DMS79 treated with DMSO at 0.1 percent for 48 hours (cell line): ENCODE data around the gene ERVMER34-1.

Experiments used
- DNase-seq: peaks from one replicate; lab custom pipeline; 2025; lab: John Stamatoyannopoulos, UW

Gene ERVMER34-1

GRCh38 chr4:52750819-52751486, at the start of gene ERVMER34-1:
Gene ERVMER34-1, minus strand, starts transcription at chr4:52751425. Its CDS starts 5,905 bp downstream, at chr4:52745520.
- DNase-seq = no peak

- DNase-seq = no peak
Measured at GRCh38 chr4:52799813-52800212, 48.6 kb upstream of the ERVMER34-1 start.

- DNase-seq = no peak
Measured at GRCh38 chr4:52795533-52795932, 44.3 kb upstream of the ERVMER34-1 start.

GRCh38 chr4:52791936-52792335, 40.7 kb upstream of the ERVMER34-1 start:
- DNase-seq = no peak

- DNase-seq = no peak
Measured at GRCh38 chr4:52789774-52790173, 38.5 kb upstream of the ERVMER34-1 start.

- no peak for DNase-seq
Measured at GRCh38 chr4:52788806-52789205, 37.6 kb upstream of the ERVMER34-1 start.

GRCh38 chr4:52783069-52783468, 31.8 kb upstream of the ERVMER34-1 start:
- no peak for DNase-seq

GRCh38 chr4:52780617-52781354, 29.6 kb upstream of the ERVMER34-1 start:
- no peak for DNase-seq

GRCh38 chr4:52780206-52780605, 29.0 kb upstream of the ERVMER34-1 start:
- no peak for DNase-seq

GRCh38 chr4:52760256-52760655, 9.0 kb upstream of the ERVMER34-1 start:
- no peak for DNase-seq

GRCh38 chr4:52755426-52755825, 4.2 kb upstream of the ERVMER34-1 start:
- DNase-seq = no peak

- DNase-seq = no peak
Measured at GRCh38 chr4:52752936-52753335, 1.7 kb upstream of the ERVMER34-1 start.

GRCh38 chr4:52751487-52751911, 274 bp upstream of the ERVMER34-1 start:
- DNase-seq = no peak

- no peak for DNase-seq
Measured at GRCh38 chr4:52750213-52750612, 1.0 kb downstream of the ERVMER34-1 start.

GRCh38 chr4:52748432-52748831, 2.8 kb downstream of the ERVMER34-1 start:
- DNase-seq = peak; percentile 85

- no peak for DNase-seq
Measured at GRCh38 chr4:52744588-52744987, 6.6 kb downstream of the ERVMER34-1 start.

GRCh38 chr4:52743444-52744019, 7.7 kb downstream of the ERVMER34-1 start:
- DNase-seq = peak; percentile 33

GRCh38 chr4:52729586-52729985, 21.6 kb downstream of the ERVMER34-1 start:
- DNase-seq = no peak

- no peak for DNase-seq
Measured at GRCh38 chr4:52728691-52729240, 22.5 kb downstream of the ERVMER34-1 start.

GRCh38 chr4:52726826-52727580, 24.2 kb downstream of the ERVMER34-1 start:
- DNase-seq = no peak

- DNase-seq = peak; percentile 84
Measured at GRCh38 chr4:52721968-52722815, 29.0 kb downstream of the ERVMER34-1 start.
